ENCODE data around the gene CCDC141.

Gene CCDC141

GRCh38 chr2:178870703-178871102 is 179.2 kb downstream of the CCDC141 start:
- DNase-seq (ENCODE audit: low read depth), result no peak

GRCh38 chr2:178865999-178866398 is 183.9 kb downstream of the CCDC141 start:
- DNase-seq (ENCODE audit: low read depth), result no peak

- no peak for DNase-seq (ENCODE audit: low read depth)
Observed at GRCh38 chr2:178865146-178865936, 184.6 kb downstream of the CCDC141 start.

- no peak for DNase-seq (ENCODE audit: low read depth)
Observed at GRCh38 chr2:178863856-178864620, 185.9 kb downstream of the CCDC141 start.

GRCh38 chr2:178863130-178863855 is 186.6 kb downstream of the CCDC141 start:
- DNase-seq (ENCODE audit: low read depth), result no peak

- no peak for DNase-seq (ENCODE audit: low read depth)
Observed at GRCh38 chr2:178860551-178860950, 189.4 kb downstream of the CCDC141 start.

- no peak for DNase-seq (ENCODE audit: low read depth)
Observed at GRCh38 chr2:178859730-178860129, 190.2 kb downstream of the CCDC141 start.

- DNase-seq (ENCODE audit: low read depth), result no peak
Observed at GRCh38 chr2:178858896-178859625, 190.9 kb downstream of the CCDC141 start.

- DNase-seq (ENCODE audit: low read depth), result no peak
Observed at GRCh38 chr2:178855151-178855550, 194.8 kb downstream of the CCDC141 start.

- DNase-seq (ENCODE audit: low read depth), result no peak
Observed at GRCh38 chr2:178848335-178848734, 201.6 kb downstream of the CCDC141 start.

GRCh38 chr2:178846458-178846802 is 203.5 kb downstream of the CCDC141 start:
- DNase-seq (ENCODE audit: low read depth), result no peak

GRCh38 chr2:178845566-178846457 is 204.1 kb downstream of the CCDC141 start:
- DNase-seq (ENCODE audit: low read depth), result no peak

- DNase-seq (ENCODE audit: low read depth), result no peak
Observed at GRCh38 chr2:178844701-178845100, 205.2 kb downstream of the CCDC141 start.

- no peak for DNase-seq (ENCODE audit: low read depth)
Observed at GRCh38 chr2:178844269-178844668, 205.7 kb downstream of the CCDC141 start.

- DNase-seq (ENCODE audit: low read depth), result no peak
Observed at GRCh38 chr2:178843697-178844096, 206.2 kb downstream of the CCDC141 start.

- DNase-seq (ENCODE audit: low read depth), result no peak
Observed at GRCh38 chr2:178836807-178837206, 213.1 kb downstream of the CCDC141 start.

GRCh38 chr2:178834086-178834485 is 215.9 kb downstream of the CCDC141 start:
- DNase-seq (ENCODE audit: low read depth), result no peak

- no peak for DNase-seq (ENCODE audit: low read depth)
Observed at GRCh38 chr2:178833382-178833781, 216.6 kb downstream of the CCDC141 start.

- DNase-seq (ENCODE audit: low read depth), result no peak
Observed at GRCh38 chr2:178830451-178830850, 219.5 kb downstream of the CCDC141 start.

- DNase-seq (ENCODE audit: low read depth), result no peak
Observed at GRCh38 chr2:178829981-178830380, 220.0 kb downstream of the CCDC141 start.
